ENCODE measurements around the gene MRPL4.

- TF ChIP-seq TCF12 (IDR thresholded peaks at IDR 0.05; ENCODE audit: low read depth) (no peak), TAF1 (IDR thresholded peaks at IDR 0.05; ENCODE audit: low read depth) (no peak), FOXM1 (IDR thresholded peaks at IDR 0.05; ENCODE audit: borderline replicate concordance, low read depth) (no peak), REST (IDR thresholded peaks at IDR 0.05; ENCODE audit: low read depth) (no peak), NFIC (IDR thresholded peaks at IDR 0.05) (no peak), EP300 (IDR thresholded peaks at IDR 0.05; ENCODE audit: borderline replicate concordance) (no peak), CREB1 (IDR thresholded peaks at IDR 0.05; ENCODE audit: low read depth) (no peak), MAX (IDR thresholded peaks at IDR 0.05) (no peak), YY1 (IDR thresholded peaks at IDR 0.05; ENCODE audit: low read depth) (no peak), CEBPB (IDR thresholded peaks at IDR 0.05) (no peak), RAD21 (IDR thresholded peaks at IDR 0.05; ENCODE audit: low read depth) (no peak)
Measured at GRCh38 chr19:10299545-10300458, 47.8 kb downstream of the MRPL4 start.
